HEK293 (cell line): ENCODE measurements around the gene TPM4.
"Not testable (repeated sequence)": the region's sequence is repeated elsewhere in the genome, so short reads cannot be mapped to it uniquely, and the experiment has no call there.

Experiments
- CTCF ChIA-PET: fragments of 350-600 bp; formaldehyde crosslinking; extraction: SDS; loops from one replicate; lab custom pipeline; 2021; ENCODE audit warnings: antibody characterized with exemption; lab: Yijun Ruan, JAX
- POLR2A ChIA-PET: fragments of 300-600 bp; formaldehyde crosslinking; extraction: SDS; loops from one replicate; lab custom pipeline; 2020; ENCODE audit warnings: antibody characterized with exemption, inconsistent platforms; lab: Yijun Ruan, JAX
- H3K27ac ChIP-seq: fragments of 200-500 bp; sonication (Bioruptor generic); 2 replicates; pipeline ENCODE4 v1.5.1; 2014; ENCODE audit warnings: low read depth, low read length, control low read depth, inconsistent platforms; ENCODE audit errors: extremely low read depth
- H3K36me3 ChIP-seq, 2 experiments: fragments of 200-500 bp in 1 of 2; sonication (Bioruptor generic) in 1 of 2; 1 replicate in 1 of 2; 2 replicates in 1 of 2; pipeline ENCODE4 v1.5.1; 2014 to 2017; ENCODE audit warnings: inconsistent platforms in 2 of 2, low read length in 2 of 2; ENCODE audit not compliant: control insufficient read depth in 2 of 2, insufficient read depth in 1 of 2
- H3K4me1 ChIP-seq: fragments of 200-500 bp; sonication (Bioruptor generic); 2 replicates; pipeline ENCODE4 v1.5.1; 2014; ENCODE audit warnings: mild to moderate bottlenecking, low read length, inconsistent platforms; ENCODE audit not compliant: control insufficient read depth, insufficient read depth
- H3K4me3 ChIP-seq: 2 replicates; pipeline ENCODE4 v1.5.1; 2011; ENCODE audit warnings: low read depth, mild to moderate bottlenecking, control low read depth, low read length, moderate library complexity
- H3K9me3 ChIP-seq: fragments of 200-500 bp; sonication (Bioruptor generic); 2 replicates; pipeline ENCODE4 v1.5.1; 2014; ENCODE audit warnings: low read depth, low read length, inconsistent platforms; ENCODE audit not compliant: control insufficient read depth, insufficient read depth
- GLI4 ChIP-seq: fragments of 450-650 bp; formaldehyde crosslinking; IDR thresholded peaks from 2 replicates; pipeline ENCODE4 v1.5.1; 2016; ENCODE audit warnings: missing biosample characterization, missing genetic modification characterization
- HOXD13 ChIP-seq: sonication (generic); formaldehyde crosslinking; IDR thresholded peaks from 2 replicates; pipeline ENCODE4 v1.8.0; 2022; ENCODE audit warnings: missing genetic modification reagents, borderline replicate concordance
- MEIS1 ChIP-seq: sonication (generic); formaldehyde crosslinking; IDR thresholded peaks from 2 replicates; pipeline ENCODE4 v1.8.1; 2022; ENCODE audit warnings: missing genetic modification reagents, mild to moderate bottlenecking, borderline replicate concordance
- OSR2 ChIP-seq: fragments of 450-650 bp; formaldehyde crosslinking; IDR thresholded peaks from 2 replicates; pipeline ENCODE4 v1.5.1; 2016; ENCODE audit warnings: missing biosample characterization, missing genetic modification characterization
- YY2 ChIP-seq: fragments of 450-650 bp; formaldehyde crosslinking; IDR thresholded peaks from 2 replicates; pipeline ENCODE4 v1.5.1; 2016; ENCODE audit warnings: missing biosample characterization, missing genetic modification characterization
- ZBTB11 ChIP-seq: fragments of 450-650 bp; formaldehyde crosslinking; conservative IDR thresholded peaks from 2 replicates; pipeline ENCODE4 v1.5.1; 2016; ENCODE audit warnings: low read depth, missing biosample characterization, missing genetic modification characterization
- ZEB2 ChIP-seq: fragments of 450-650 bp; formaldehyde crosslinking; IDR thresholded peaks from 2 replicates; pipeline ENCODE4 v1.5.1; 2016; ENCODE audit warnings: missing biosample characterization, missing genetic modification characterization
- ZNF138 ChIP-seq: fragments of 450-650 bp; formaldehyde crosslinking; IDR thresholded peaks from 2 replicates; pipeline ENCODE4 v1.5.1; 2016; ENCODE audit warnings: missing biosample characterization, missing genetic modification characterization, borderline replicate concordance
- ZNF175 ChIP-seq: fragments of 450-650 bp; formaldehyde crosslinking; IDR thresholded peaks from 2 replicates; pipeline ENCODE4 v1.5.1; 2016; ENCODE audit warnings: missing biosample characterization, missing genetic modification characterization
- ZNF221 ChIP-seq: fragments of 450-650 bp; formaldehyde crosslinking; IDR thresholded peaks from 2 replicates; pipeline ENCODE4 v1.5.1; 2017; ENCODE audit warnings: missing biosample characterization, missing genetic modification characterization, borderline replicate concordance
- ZNF280D ChIP-seq: fragments of 450-650 bp; formaldehyde crosslinking; IDR thresholded peaks from 2 replicates; pipeline ENCODE4 v1.5.1; 2016; ENCODE audit warnings: missing biosample characterization, missing genetic modification characterization
- ZNF311 ChIP-seq: fragments of 450-650 bp; formaldehyde crosslinking; IDR thresholded peaks from 2 replicates; pipeline ENCODE4 v1.5.1; 2017; ENCODE audit warnings: missing biosample characterization, missing genetic modification characterization, borderline replicate concordance
- ZNF521 ChIP-seq: fragments of 450-650 bp; formaldehyde crosslinking; IDR thresholded peaks from 2 replicates; pipeline ENCODE4 v1.5.1; 2017; ENCODE audit warnings: missing biosample characterization, mild to moderate bottlenecking, missing genetic modification characterization
- ZSCAN18 ChIP-seq: fragments of 450-650 bp; formaldehyde crosslinking; IDR thresholded peaks from 2 replicates; pipeline ENCODE4 v1.5.1; 2016; ENCODE audit warnings: missing biosample characterization, missing genetic modification characterization
- TF ChIP-seq, protein P1 (sequence below): fragments of 450-650 bp; formaldehyde crosslinking; IDR thresholded peaks from 2 replicates; pipeline ENCODE4 v1.5.1; 2016; ENCODE audit warnings: missing biosample characterization, missing genetic modification characterization
- TF ChIP-seq, protein P2 (sequence below): sonication (generic); formaldehyde crosslinking; IDR thresholded peaks from 2 replicates; pipeline ENCODE4 v1.8.1; 2022; ENCODE audit warnings: mild to moderate bottlenecking, moderate library complexity, missing genetic modification reagents

TPM4 gene

GRCh38 chr19:16085115-16085514 lies 8.8 kb downstream of the TPM4 start:
- TF ChIP-seq ZNF280D (tag by site-specific recombination), result no peak
- no peak for TF ChIP-seq GLI4 (tag by site-specific recombination)
- no peak for TF ChIP-seq ZNF521 (tag by site-specific recombination)
- TF ChIP-seq ZNF175 (tag by site-specific recombination), result no peak
- no peak for TF ChIP-seq MEIS1 (CRISPR knock-in tag)
- TF ChIP-seq ZNF311 (tag by site-specific recombination), result no peak
- no peak for TF ChIP-seq HOXD13 (CRISPR knock-in tag)
- no peak for TF ChIP-seq YY2 (tag by site-specific recombination)
- no peak for TF ChIP-seq ZNF138
- no peak for TF ChIP-seq ZBTB11 (tag by site-specific recombination)
- TF ChIP-seq, protein P1, sequence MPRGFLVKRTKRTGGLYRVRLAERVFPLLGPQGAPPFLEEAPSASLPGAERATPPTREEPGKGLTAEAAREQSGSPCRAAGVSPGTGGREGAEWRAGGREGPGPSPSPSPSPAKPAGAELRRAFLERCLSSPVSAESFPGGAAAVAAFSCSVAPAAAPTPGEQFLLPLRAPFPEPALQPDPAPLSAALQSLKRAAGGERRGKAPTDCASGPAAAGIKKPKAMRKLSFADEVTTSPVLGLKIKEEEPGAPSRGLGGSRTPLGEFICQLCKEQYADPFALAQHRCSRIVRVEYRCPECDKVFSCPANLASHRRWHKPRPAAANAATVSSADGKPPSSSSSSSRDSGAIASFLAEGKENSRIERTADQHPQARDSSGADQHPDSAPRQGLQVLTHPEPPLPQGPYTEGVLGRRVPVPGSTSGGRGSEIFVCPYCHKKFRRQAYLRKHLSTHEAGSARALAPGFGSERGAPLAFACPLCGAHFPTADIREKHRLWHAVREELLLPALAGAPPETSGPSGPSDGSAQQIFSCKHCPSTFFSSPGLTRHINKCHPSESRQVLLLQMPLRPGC (tag by site-specific recombination), result no peak
- no peak for TF ChIP-seq OSR2 (tag by site-specific recombination)
- no peak for TF ChIP-seq ZSCAN18
- no peak for TF ChIP-seq ZEB2 (tag by site-specific recombination)
- TF ChIP-seq, protein P2, sequence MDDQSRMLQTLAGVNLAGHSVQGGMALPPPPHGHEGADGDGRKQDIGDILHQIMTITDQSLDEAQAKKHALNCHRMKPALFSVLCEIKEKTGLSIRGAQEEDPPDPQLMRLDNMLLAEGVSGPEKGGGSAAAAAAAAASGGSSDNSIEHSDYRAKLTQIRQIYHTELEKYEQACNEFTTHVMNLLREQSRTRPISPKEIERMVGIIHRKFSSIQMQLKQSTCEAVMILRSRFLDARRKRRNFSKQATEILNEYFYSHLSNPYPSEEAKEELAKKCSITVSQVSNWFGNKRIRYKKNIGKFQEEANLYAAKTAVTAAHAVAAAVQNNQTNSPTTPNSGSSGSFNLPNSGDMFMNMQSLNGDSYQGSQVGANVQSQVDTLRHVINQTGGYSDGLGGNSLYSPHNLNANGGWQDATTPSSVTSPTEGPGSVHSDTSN, result no peak
- TF ChIP-seq ZNF221 (tag by site-specific recombination), result no peak
- TF ChIP-seq, all 188 proteins: peak for 0
- no peaks in the 10 kb centered on the region for H3K9me3 ChIP-seq
- ChIA-PET POLR2A (interaction anchor here (2.3 kb wide), 1 partner anchor 9 kb away, joined by 10 read pairs; the partner anchor contains the start of gene TPM4), CTCF (interaction anchor here (0.6 to 1.3 kb wide), 2 partner anchors 26 to 39 kb away, joined by 3 to 5 read pairs; no protein-coding TSS in a partner anchor)
- H3K4me1 ChIP-seq, result no peaks in the 10 kb centered on the region
- H3K27ac ChIP-seq, result no peak overlapping the region
- no peak overlapping the region for H3K4me3 ChIP-seq
- peaks cover 58 to 98% of the 10 kb centered on the region in 2 experiments for H3K36me3 ChIP-seq

GRCh38 chr19:16087404-16087803 lies 11.1 kb downstream of the TPM4 start:
- H3K4me3 ChIP-seq, H3K9me3 ChIP-seq, H3K27ac ChIP-seq, H3K4me1 ChIP-seq: not testable (repeated sequence)
- POLR2A ChIA-PET, result interaction anchor here (0.7 to 0.8 kb wide), 2 partner anchors 9 to 12 kb away, joined by 3 read pairs; no protein-coding TSS in a partner anchor
- CTCF ChIA-PET, result interaction anchor here (0.6 kb wide), 1 partner anchor 1110 kb away, joined by 6 read pairs; no protein-coding TSS in a partner anchor
- peaks cover 74 to 99% of the 10 kb centered on the region in 2 experiments for H3K36me3 ChIP-seq
